Tibial nerve (tissue), 4 donors: ENCODE data around the gene CTRB2. TPM values are rescaled to one million over a fixed set of nuclear protein-coding genes. Genes with fewer than 3 reads are reported as not detected.

Experiments used
- DNase-seq, 2 donors: peaks; one replicate each; pipeline ENCODE4 v3.0.0-alpha.2; 2019; ENCODE audit warnings: low spot score in 2 of 2
- H3K27ac ChIP-seq, 4 donors: fragments of 200-600 bp; sonication (generic) in 3 of 4; one replicate each; pipeline ENCODE4 v1.5.1; 2017 to 2019; ENCODE audit warnings: mild to moderate bottlenecking in 1 of 4
- H3K27me3 ChIP-seq, 2 donors: fragments of 200-600 bp; sonication (generic) in 1 of 2; one replicate each; pipeline versions ENCODE4 v1.5.1 to v1.6.0; 2017 to 2019
- H3K36me3 ChIP-seq, 3 donors: fragments of 200-600 bp; sonication (generic); one replicate each; pipeline ENCODE4 v1.5.1; 2018 to 2019
- H3K4me1 ChIP-seq, 4 donors: fragments of 200-600 bp; sonication (generic) in 3 of 4; one replicate each; pipeline ENCODE4 v1.5.1; 2017 to 2019
- H3K4me3 ChIP-seq, 4 donors: fragments of 200-600 bp; sonication (generic) in 3 of 4; one replicate each; pipeline ENCODE4 v1.5.1; 2017 to 2019; ENCODE audit warnings: mild to moderate bottlenecking in 1 of 4, moderate library complexity in 1 of 4
- H3K9me3 ChIP-seq, 4 donors: fragments of 200-600 bp; sonication (generic) in 3 of 4; one replicate each; pipeline ENCODE4 v1.5.1; 2017 to 2019
- CTCF ChIP-seq, 5 experiments: fragments of 200-600 bp in 3 of 5; fragments of 450-650 bp in 2 of 5; sonication (generic) in 3 of 5; IDR thresholded peaks; one replicate each; pipeline ENCODE4 v1.5.1; 2016 to 2019; ENCODE audit warnings: antibody characterized with exemption in 5 of 5, mild to moderate bottlenecking in 3 of 5, moderate library complexity in 2 of 5
- EP300 ChIP-seq, 2 donors: sonication (generic); formaldehyde crosslinking; IDR thresholded peaks; one replicate each; pipeline ENCODE4 v1.6.1; 2017; ENCODE audit warnings: antibody characterized with exemption in 2 of 2, mild to moderate bottlenecking in 1 of 2
- POLR2A ChIP-seq, 2 donors: fragments of 450-650 bp; IDR thresholded peaks; one replicate each; pipeline ENCODE4 v1.6.1; 2017; ENCODE audit warnings: antibody characterized with exemption in 2 of 2, mild to moderate bottlenecking in 2 of 2, moderate library complexity in 2 of 2
- WGBS, 2 donors: methylation state at CpG; one replicate each; pipeline ENCODE4 v1.1.5; 2018; 5-methylcytosine and 5-hydroxymethylcytosine counted together
- total RNA-seq, 4 donors: library from RNA; depleted of rRNA; stranded (reverse); fragments of >200 nt; gene quantifications; one replicate each; pipeline ENCODE4 v1.1.0, GENCODE V29; 2016

CTRB2 gene
- total RNA-seq, 4 donors from 2014 or later = 4.2 to 45.0 (median 15.5) TPM

GRCh38 chr16:75222271-75222783 is 15.4 kb upstream of the CTRB2 start:
- H3K27ac ChIP-seq = no peak overlapping the region
- H3K36me3 ChIP-seq = peaks cover 0 to 1% (median 0%) of the 10 kb centered on the region in 3 donors
- peaks cover 0 to 10% of the 10 kb centered on the region in 2 donors for H3K27me3 ChIP-seq
- 62 to 64% methylated on average over 14 to 15 of the region's 16 CpGs for WGBS, 2 donors
- TF ChIP-seq CTCF (IDR thresholded peaks at IDR 0.05) (no peak), POLR2A (IDR thresholded peaks at IDR 0.05) (no peak), EP300 (IDR thresholded peaks at IDR 0.05) (no peak)
- H3K4me1 ChIP-seq = peaks cover 0 to 8% (median 0%) of the 10 kb centered on the region in 4 donors
- H3K4me3 ChIP-seq = no peak overlapping the region
- H3K9me3 ChIP-seq = no peaks in the 10 kb centered on the region
- no peak for DNase-seq

- no peak for DNase-seq
- no peak overlapping the region for H3K27ac ChIP-seq
- H3K36me3 ChIP-seq = no peaks in the 10 kb centered on the region
- peaks cover 0 to 8% (median 0%) of the 10 kb centered on the region in 4 donors for H3K4me1 ChIP-seq
- H3K4me3 ChIP-seq = no peak overlapping the region
- TF ChIP-seq EP300 (IDR thresholded peaks at IDR 0.05) (no peak), CTCF (IDR thresholded peaks at IDR 0.05) (no peak), POLR2A (IDR thresholded peaks at IDR 0.05) (no peak)
- 42 to 50% methylated on average over 5 of the region's 5 CpGs for WGBS, 2 donors
- no peaks in the 10 kb centered on the region for H3K9me3 ChIP-seq
- H3K27me3 ChIP-seq = peaks cover 0 to 8% of the 10 kb centered on the region in 2 donors
Observed at GRCh38 chr16:75219838-75220237, 12.9 kb upstream of the CTRB2 start.

GRCh38 chr16:75219088-75219487 is 12.1 kb upstream of the CTRB2 start:
- no peaks in the 10 kb centered on the region for H3K9me3 ChIP-seq
- no peaks in the 10 kb centered on the region for H3K36me3 ChIP-seq
- H3K4me3 ChIP-seq = no peak overlapping the region
- TF ChIP-seq CTCF (IDR thresholded peaks at IDR 0.05) (no peak), POLR2A (IDR thresholded peaks at IDR 0.05) (no peak), EP300 (IDR thresholded peaks at IDR 0.05) (no peak)
- H3K4me1 ChIP-seq = peaks cover 0 to 8% (median 0%) of the 10 kb centered on the region in 4 donors
- WGBS, 2 donors = 56 to 75% methylated on average over 4 of the region's 4 CpGs
- no peak overlapping the region for H3K27ac ChIP-seq
- peaks cover 0 to under 1% of the 10 kb centered on the region in 2 donors for H3K27me3 ChIP-seq
- no peak for DNase-seq

- peaks cover 0 to 8% (median 0%) of the 10 kb centered on the region in 4 donors for H3K4me1 ChIP-seq
- no peaks in the 10 kb centered on the region for H3K27me3 ChIP-seq
- H3K27ac ChIP-seq = no peak within 1 kb of the TSS
- H3K4me3 ChIP-seq = no peak within 1 kb of the TSS
- no peak for DNase-seq
- 77 to 81% methylated on average over 14 of the region's 19 CpGs for WGBS, 2 donors
- no peak for TF ChIP-seq POLR2A (IDR thresholded peaks at IDR 0.05)
- no peaks in the 10 kb centered on the region for H3K36me3 ChIP-seq
- no peaks in the 10 kb centered on the region for H3K9me3 ChIP-seq
Observed at GRCh38 chr16:75218256-75219076, 11.5 kb upstream of the CTRB2 start, which contains the start of gene CTRB1. Gene CTRB1, plus strand, starts transcription at chr16:75218988. Its CDS starts 20 bp downstream, at chr16:75219008.

- Histone ChIP-seq H3K27ac (no peak overlapping the region), H3K9me3 (no peaks in the 10 kb centered on the region), H3K36me3 (no peaks in the 10 kb centered on the region), H3K27me3 (no peaks in the 10 kb centered on the region), H3K4me3 (no peak overlapping the region), H3K4me1 (peaks cover 0 to 8% (median 0%) of the 10 kb centered on the region in 4 donors)
- WGBS, 2 donors = 87 to 93% methylated on average over 11 of the region's 11 CpGs
- DNase-seq = no peak
- TF ChIP-seq POLR2A (IDR thresholded peaks at IDR 0.05) (no peak), CTCF (IDR thresholded peaks at IDR 0.05) (no peak), EP300 (IDR thresholded peaks at IDR 0.05) (no peak)
Observed at GRCh38 chr16:75217389-75217851, 10.5 kb upstream of the CTRB2 start.
